Mononuclear cell (primary cell): ENCODE measurements around the gene MED19. TPM values are rescaled to one million over a fixed set of nuclear protein-coding genes. Genes with fewer than 3 reads are reported as not detected.
A peak's percentile ranks its signal among the peaks of the same experiment; 100 is the strongest.

Experiments used
- H3K27me3 ChIP-seq: 2 replicates; pipeline ENCODE4 v1.6.0; 2011; ENCODE audit warnings: low read length, control low read depth; ENCODE audit not compliant: insufficient read depth
- H3K4me1 ChIP-seq: 2 replicates; pipeline ENCODE4 v1.5.1; 2011; ENCODE audit warnings: mild to moderate bottlenecking, low read length, control low read depth; ENCODE audit not compliant: insufficient read depth
- H3K4me3 ChIP-seq: 2 replicates; pipeline ENCODE4 v1.5.1; 2011; ENCODE audit warnings: mild to moderate bottlenecking, low read length, moderate library complexity
- H3K9me3 ChIP-seq: 2 replicates; pipeline ENCODE4 v1.5.1; 2011; ENCODE audit warnings: low read depth, mild to moderate bottlenecking, control low read depth, low read length
- total RNA-seq: library from RNA; depleted of rRNA; stranded (reverse); fragments of >200 nt; gene quantifications from one replicate; pipeline ENCODE4 v1.2.3, GENCODE V29; 2012

Gene MED19
- total RNA-seq, 1 donor: 11.6 TPM

GRCh38 chr11:57675176-57675941 is 36.7 kb downstream of the MED19 start:
- Histone ChIP-seq H3K4me3 (no peak overlapping the region), H3K4me1 (peaks cover 11% of the 10 kb centered on the region), H3K27me3 (no peaks in the 10 kb centered on the region), H3K9me3 (no peaks in the 10 kb centered on the region)

GRCh38 chr11:57674251-57674650 is 37.8 kb downstream of the MED19 start:
- H3K4me1 ChIP-seq: peaks cover 8% of the 10 kb centered on the region
- H3K9me3 ChIP-seq: no peaks in the 10 kb centered on the region
- no peaks in the 10 kb centered on the region for H3K27me3 ChIP-seq
- no peak overlapping the region for H3K4me3 ChIP-seq

- Histone ChIP-seq H3K9me3 (no peaks in the 10 kb centered on the region), H3K4me1 (peaks cover 24% of the 10 kb centered on the region), H3K27me3 (no peaks in the 10 kb centered on the region), H3K4me3 (peak overlapping the region; percentile 87)
Observed at GRCh38 chr11:57668434-57668782, 43.6 kb downstream of the MED19 start.

GRCh38 chr11:57667736-57668433 is 44.1 kb downstream of the MED19 start, which contains the start of gene ZDHHC5:
Gene ZDHHC5, plus strand, starts transcription at chr11:57668114. Its CDS starts 4,977 bp downstream, at chr11:57673091.
- no peaks in the 10 kb centered on the region for H3K27me3 ChIP-seq
- H3K4me1 ChIP-seq: peaks cover 24% of the 10 kb centered on the region
- no peaks in the 10 kb centered on the region for H3K9me3 ChIP-seq
- H3K4me3 ChIP-seq: peak within 1 kb of the TSS; percentile 87

GRCh38 chr11:57667117-57667735 is 44.8 kb downstream of the MED19 start:
- Histone ChIP-seq H3K4me1 (peaks cover 24% of the 10 kb centered on the region), H3K9me3 (no peaks in the 10 kb centered on the region), H3K27me3 (no peaks in the 10 kb centered on the region), H3K4me3 (peak overlapping the region; percentile 87)

- H3K4me1 ChIP-seq: peaks cover 14% of the 10 kb centered on the region
- H3K9me3 ChIP-seq: no peaks in the 10 kb centered on the region
- no peaks in the 10 kb centered on the region for H3K27me3 ChIP-seq
- H3K4me3 ChIP-seq: no peak overlapping the region
Observed at GRCh38 chr11:57663975-57664374, 48.0 kb downstream of the MED19 start.

GRCh38 chr11:57662893-57663292 is 49.1 kb downstream of the MED19 start:
- no peak overlapping the region for H3K4me3 ChIP-seq
- no peaks in the 10 kb centered on the region for H3K27me3 ChIP-seq
- H3K4me1 ChIP-seq: peaks cover 23% of the 10 kb centered on the region
- H3K9me3 ChIP-seq: no peaks in the 10 kb centered on the region

GRCh38 chr11:57659669-57660068 is 52.3 kb downstream of the MED19 start:
- no peak overlapping the region for H3K4me3 ChIP-seq
- H3K27me3 ChIP-seq: no peaks in the 10 kb centered on the region
- no peaks in the 10 kb centered on the region for H3K9me3 ChIP-seq
- H3K4me1 ChIP-seq: peaks cover 18% of the 10 kb centered on the region

- Histone ChIP-seq H3K4me1 (peaks cover 18% of the 10 kb centered on the region), H3K9me3 (no peaks in the 10 kb centered on the region), H3K4me3 (peak overlapping the region; percentile 72), H3K27me3 (no peaks in the 10 kb centered on the region)
Observed at GRCh38 chr11:57658023-57658361, 54.0 kb downstream of the MED19 start.

GRCh38 chr11:57657194-57658022 is 54.6 kb downstream of the MED19 start, which contains the start of gene CLP1:
Gene CLP1, plus strand, starts transcription at chr11:57657762. Its CDS starts 1,715 bp downstream, at chr11:57659477.
- Histone ChIP-seq H3K4me1 (peaks cover 20% of the 10 kb centered on the region), H3K4me3 (peak within 1 kb of the TSS; percentile 72), H3K9me3 (no peaks in the 10 kb centered on the region), H3K27me3 (no peaks in the 10 kb centered on the region)

- Histone ChIP-seq H3K9me3 (no peaks in the 10 kb centered on the region), H3K27me3 (no peaks in the 10 kb centered on the region), H3K4me1 (peaks cover 26% of the 10 kb centered on the region), H3K4me3 (peak overlapping the region; percentile 72)
Observed at GRCh38 chr11:57656885-57657193, 55.2 kb downstream of the MED19 start.

Other genes starting within 250 kb of the MED19 start
- gene SLC43A1, start 196.5 kb downstream of the MED19 start, total RNA-seq: 4.6 TPM
- 4.8 TPM for gene TIMM10, start 181.5 kb downstream of the MED19 start, total RNA-seq
- gene SMTNL1, start 174.6 kb downstream of the MED19 start, total RNA-seq: 0.10 TPM
- 40.1 TPM for gene UBE2L6, start 144.5 kb downstream of the MED19 start, total RNA-seq
- 2.4 TPM for gene SERPING1, start 114.5 kb downstream of the MED19 start, total RNA-seq
- gene YPEL4, start 62.3 kb downstream of the MED19 start, total RNA-seq: 1.3 TPM
- gene CLP1, start 54.5 kb downstream of the MED19 start, total RNA-seq: 53.4 TPM
- 48.9 TPM for gene ZDHHC5, start 44.1 kb downstream of the MED19 start, total RNA-seq
- 31.7 TPM for gene TMX2, start 378 bp upstream of the MED19 start, total RNA-seq
- 58.0 TPM for gene SELENOH, start 29.3 kb upstream of the MED19 start, total RNA-seq
- not detected for gene BTBD18, start 39.6 kb upstream of the MED19 start, total RNA-seq
- 19.6 TPM for gene CTNND1, start 49.6 kb upstream of the MED19 start, total RNA-seq